Liver (tissue), 9 donors: ENCODE data around the gene LHCGR. TPM values are rescaled to one million over a fixed set of nuclear protein-coding genes. Genes with fewer than 3 reads are reported as not detected.

ENCODE experiments used
- DNase-seq: peaks from one replicate; pipeline ENCODE4 v3.0.0-alpha.2; 2017; ENCODE audit warnings: low spot score
- H3K27ac ChIP-seq, 2 donors: one replicate each; pipeline ENCODE4 v1.7.0; 2013; ENCODE audit warnings: inconsistent platforms in 2 of 2, low read length in 2 of 2, control low read depth in 1 of 2, low read depth in 1 of 2, mild to moderate bottlenecking in 1 of 2
- H3K27me3 ChIP-seq, 4 donors: one replicate each; pipeline versions ENCODE4 v1.6.1 to v1.7.0; 2013; ENCODE audit warnings: low read length in 3 of 4, inconsistent platforms in 1 of 4, mild to moderate bottlenecking in 1 of 4, moderate library complexity in 1 of 4; ENCODE audit not compliant: control insufficient read depth in 4 of 4, insufficient read depth in 4 of 4
- H3K36me3 ChIP-seq, 4 donors: one replicate each; pipeline versions ENCODE4 v1.6.1 to v1.7.0; 2013; ENCODE audit warnings: low read length in 3 of 4, mild to moderate bottlenecking in 3 of 4, low read depth in 1 of 4, moderate library complexity in 1 of 4; ENCODE audit not compliant: control insufficient read depth in 4 of 4, insufficient read depth in 3 of 4
- H3K4me1 ChIP-seq, 4 donors: one replicate each; pipeline versions ENCODE4 v1.6.1 to v1.7.0; 2013; ENCODE audit warnings: low read length in 3 of 4, mild to moderate bottlenecking in 3 of 4, moderate library complexity in 1 of 4; ENCODE audit not compliant: control insufficient read depth in 4 of 4, insufficient read depth in 4 of 4
- H3K4me3 ChIP-seq, 3 donors: one replicate each; pipeline versions ENCODE4 v1.6.1 to v1.7.0; 2013; ENCODE audit warnings: low read length in 3 of 3, control low read depth in 1 of 3, low read depth in 1 of 3, mild to moderate bottlenecking in 1 of 3
- H3K9ac ChIP-seq, 2 donors: one replicate each; pipeline ENCODE4 v1.7.0; 2013; ENCODE audit warnings: low read length in 2 of 2, mild to moderate bottlenecking in 2 of 2, moderate library complexity in 2 of 2, control low read depth in 1 of 2, low read depth in 1 of 2
- H3K9me3 ChIP-seq, 4 donors: one replicate each; pipeline versions ENCODE4 v1.6.1 to v1.7.0; 2013; ENCODE audit warnings: low read length in 3 of 4; ENCODE audit not compliant: control insufficient read depth in 4 of 4
- EGR1 ChIP-seq, 2 donors: IDR thresholded peaks; 2 replicates each; pipeline ENCODE4 v1.6.1; 2016 to 2018; ENCODE audit warnings: antibody characterized with exemption in 2 of 2, low read depth in 2 of 2
- FOXA1 ChIP-seq: IDR thresholded peaks from 2 replicates; pipeline ENCODE4 v1.6.1; 2016; ENCODE audit warnings: antibody characterized with exemption
- FOXA2 ChIP-seq: IDR thresholded peaks from 2 replicates; pipeline ENCODE4 v1.6.1; 2016; ENCODE audit warnings: antibody characterized with exemption
- GABPA ChIP-seq, 2 donors: IDR thresholded peaks in 1 of 2; conservative IDR thresholded peaks in 1 of 2; 2 replicates each; pipeline ENCODE4 v1.6.1; 2016; ENCODE audit warnings: antibody characterized with exemption in 2 of 2, mild to moderate bottlenecking in 1 of 2, moderate library complexity in 1 of 2
- HNF4A ChIP-seq, 2 donors: conservative IDR thresholded peaks; 2 replicates each; pipeline ENCODE4 v1.6.1; 2016; ENCODE audit warnings: antibody characterized with exemption in 2 of 2, mild to moderate bottlenecking in 2 of 2
- HNF4G ChIP-seq: IDR thresholded peaks from 2 replicates; pipeline ENCODE4 v1.6.1; 2016; ENCODE audit warnings: antibody characterized with exemption
- JUND ChIP-seq, 2 donors: IDR thresholded peaks; 2 replicates each; pipeline ENCODE4 v1.6.1; 2016; ENCODE audit warnings: antibody characterized with exemption in 2 of 2
- NR2F2 ChIP-seq: IDR thresholded peaks from 2 replicates; pipeline ENCODE4 v1.6.1; 2016; ENCODE audit warnings: antibody characterized with exemption
- RXRA ChIP-seq, 2 donors: IDR thresholded peaks; 2 replicates each; pipeline ENCODE4 v1.6.1; 2017 to 2018; ENCODE audit warnings: antibody characterized with exemption in 2 of 2, mild to moderate bottlenecking in 1 of 2
- SP1 ChIP-seq: IDR thresholded peaks from 2 replicates; pipeline ENCODE4 v1.6.1; 2018; ENCODE audit warnings: antibody characterized with exemption, mild to moderate bottlenecking
- TAF1 ChIP-seq: conservative IDR thresholded peaks from 2 replicates; pipeline ENCODE4 v1.6.1; 2016; ENCODE audit warnings: antibody characterized with exemption, mild to moderate bottlenecking
- YY1 ChIP-seq: IDR thresholded peaks from 2 replicates; pipeline ENCODE4 v1.6.1; 2016; ENCODE audit warnings: antibody characterized with exemption, mild to moderate bottlenecking
- WGBS: extraction: QIAGEN DNeasy Blood & Tissue Kit; methylation state at CpG from one replicate; pipeline ENCODE4 v1.1.7; 2013; 5-methylcytosine and 5-hydroxymethylcytosine counted together
- polyA plus RNA-seq, 2 donors: library from polyadenylated mRNA; stranded (reverse) in 1 of 2; unstranded in 1 of 2; fragments of 200-250 nt in 1 of 2; fragments of >200 nt in 1 of 2; fragmentation: Nextera tagmentation in 1 of 2; extraction: Ambion mirVana in 1 of 2; gene quantifications; one replicate each; pipeline versions ENCODE4 v1.2.1 to v1.2.3, GENCODE V29; 2013 to 2015
- total RNA-seq, 2 donors: library from RNA; depleted of rRNA; stranded (reverse); fragments of >200 nt; gene quantifications; one replicate each; pipeline ENCODE4 v1.2.3, GENCODE V29; 2014
- TF ChIP-seq, protein P1 (sequence below): IDR thresholded peaks from 2 replicates; pipeline ENCODE4 v1.6.1; 2016; ENCODE audit warnings: antibody characterized with exemption
- TF ChIP-seq, protein P2 (sequence below): fragments of 150-350 bp; IDR thresholded peaks from 2 replicates; pipeline ENCODE4 v1.5.1; 2017; ENCODE audit warnings: improper control_type of control experiment, low read depth, low read length; ENCODE audit not compliant: missing input control
- TF ChIP-seq, protein P3 (sequence below): IDR thresholded peaks from 2 replicates; pipeline ENCODE4 v1.6.1; 2016; ENCODE audit warnings: antibody characterized with exemption
- TF ChIP-seq, protein P4 (sequence below): IDR thresholded peaks from 2 replicates; pipeline ENCODE4 v1.6.1; 2016; ENCODE audit warnings: antibody characterized with exemption
- TF ChIP-seq, protein P5 (sequence below): IDR thresholded peaks from 2 replicates; pipeline ENCODE4 v1.6.1; 2016; ENCODE audit warnings: antibody characterized with exemption, mild to moderate bottlenecking
- donor health status: healthy.
- donor health status: healthy.
- donor health status: healthy.
- donor health status: healthy.
- donor health status: healthy.

Gene LHCGR
- total and polyA plus RNA-seq, 4 donors, result not detected

DNA sequence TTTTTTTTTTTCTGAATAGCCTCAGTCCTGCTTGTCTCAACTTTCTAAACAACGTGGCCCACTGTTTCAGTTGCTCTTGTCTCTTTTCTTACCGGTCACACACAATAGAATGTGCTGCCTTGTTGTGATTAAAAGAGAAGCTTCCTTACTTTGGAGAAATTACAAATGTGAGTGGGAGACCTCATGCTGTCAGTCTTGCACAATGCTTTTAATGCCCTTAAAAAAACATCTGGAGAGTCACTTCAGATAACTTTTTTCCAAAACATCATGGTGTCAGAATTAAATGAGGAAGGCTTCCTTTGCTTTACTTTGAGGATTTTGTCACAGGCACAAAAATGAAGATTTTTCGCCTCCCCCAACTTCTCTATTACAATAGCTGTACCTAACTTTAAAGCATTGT, 37.7 kb downstream of the LHCGR start:
- no peak for DNase-seq
- Histone ChIP-seq H3K4me1 (no peaks in the 10 kb centered on the region), H3K9ac (no peak overlapping the region), H3K27me3 (no peaks in the 10 kb centered on the region), H3K9me3 (no peaks in the 10 kb centered on the region), H3K36me3 (no peaks in the 10 kb centered on the region), H3K27ac (no peak overlapping the region), H3K4me3 (no peak overlapping the region)
- TF ChIP-seq, protein P1, sequence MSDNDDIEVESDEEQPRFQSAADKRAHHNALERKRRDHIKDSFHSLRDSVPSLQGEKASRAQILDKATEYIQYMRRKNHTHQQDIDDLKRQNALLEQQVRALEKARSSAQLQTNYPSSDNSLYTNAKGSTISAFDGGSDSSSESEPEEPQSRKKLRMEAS, result no peak
- TF ChIP-seq RXRA (IDR thresholded peaks at IDR 0.05) (no peak), YY1 (no peak), EGR1 (IDR thresholded peaks at IDR 0.05; ENCODE audit: low read depth in 2 of 2) (no peak), JUND (IDR thresholded peaks at IDR 0.05) (no peak), FOXA1 (no peak), FOXA2 (no peak), NR2F2 (no peak), TAF1 (no peak)
- TF ChIP-seq, protein P2, sequence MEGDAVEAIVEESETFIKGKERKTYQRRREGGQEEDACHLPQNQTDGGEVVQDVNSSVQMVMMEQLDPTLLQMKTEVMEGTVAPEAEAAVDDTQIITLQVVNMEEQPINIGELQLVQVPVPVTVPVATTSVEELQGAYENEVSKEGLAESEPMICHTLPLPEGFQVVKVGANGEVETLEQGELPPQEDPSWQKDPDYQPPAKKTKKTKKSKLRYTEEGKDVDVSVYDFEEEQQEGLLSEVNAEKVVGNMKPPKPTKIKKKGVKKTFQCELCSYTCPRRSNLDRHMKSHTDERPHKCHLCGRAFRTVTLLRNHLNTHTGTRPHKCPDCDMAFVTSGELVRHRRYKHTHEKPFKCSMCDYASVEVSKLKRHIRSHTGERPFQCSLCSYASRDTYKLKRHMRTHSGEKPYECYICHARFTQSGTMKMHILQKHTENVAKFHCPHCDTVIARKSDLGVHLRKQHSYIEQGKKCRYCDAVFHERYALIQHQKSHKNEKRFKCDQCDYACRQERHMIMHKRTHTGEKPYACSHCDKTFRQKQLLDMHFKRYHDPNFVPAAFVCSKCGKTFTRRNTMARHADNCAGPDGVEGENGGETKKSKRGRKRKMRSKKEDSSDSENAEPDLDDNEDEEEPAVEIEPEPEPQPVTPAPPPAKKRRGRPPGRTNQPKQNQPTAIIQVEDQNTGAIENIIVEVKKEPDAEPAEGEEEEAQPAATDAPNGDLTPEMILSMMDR, result no peak
- TF ChIP-seq, protein P3, sequence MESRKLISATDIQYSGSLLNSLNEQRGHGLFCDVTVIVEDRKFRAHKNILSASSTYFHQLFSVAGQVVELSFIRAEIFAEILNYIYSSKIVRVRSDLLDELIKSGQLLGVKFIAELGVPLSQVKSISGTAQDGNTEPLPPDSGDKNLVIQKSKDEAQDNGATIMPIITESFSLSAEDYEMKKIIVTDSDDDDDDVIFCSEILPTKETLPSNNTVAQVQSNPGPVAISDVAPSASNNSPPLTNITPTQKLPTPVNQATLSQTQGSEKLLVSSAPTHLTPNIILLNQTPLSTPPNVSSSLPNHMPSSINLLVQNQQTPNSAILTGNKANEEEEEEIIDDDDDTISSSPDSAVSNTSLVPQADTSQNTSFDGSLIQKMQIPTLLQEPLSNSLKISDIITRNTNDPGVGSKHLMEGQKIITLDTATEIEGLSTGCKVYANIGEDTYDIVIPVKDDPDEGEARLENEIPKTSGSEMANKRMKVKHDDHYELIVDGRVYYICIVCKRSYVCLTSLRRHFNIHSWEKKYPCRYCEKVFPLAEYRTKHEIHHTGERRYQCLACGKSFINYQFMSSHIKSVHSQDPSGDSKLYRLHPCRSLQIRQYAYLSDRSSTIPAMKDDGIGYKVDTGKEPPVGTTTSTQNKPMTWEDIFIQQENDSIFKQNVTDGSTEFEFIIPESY, result no peak
- TF ChIP-seq, protein P4, sequence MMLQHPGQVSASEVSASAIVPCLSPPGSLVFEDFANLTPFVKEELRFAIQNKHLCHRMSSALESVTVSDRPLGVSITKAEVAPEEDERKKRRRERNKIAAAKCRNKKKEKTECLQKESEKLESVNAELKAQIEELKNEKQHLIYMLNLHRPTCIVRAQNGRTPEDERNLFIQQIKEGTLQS, result no peak
- 56% methylated on average over 3 of the region's 3 CpGs for WGBS

DNA sequence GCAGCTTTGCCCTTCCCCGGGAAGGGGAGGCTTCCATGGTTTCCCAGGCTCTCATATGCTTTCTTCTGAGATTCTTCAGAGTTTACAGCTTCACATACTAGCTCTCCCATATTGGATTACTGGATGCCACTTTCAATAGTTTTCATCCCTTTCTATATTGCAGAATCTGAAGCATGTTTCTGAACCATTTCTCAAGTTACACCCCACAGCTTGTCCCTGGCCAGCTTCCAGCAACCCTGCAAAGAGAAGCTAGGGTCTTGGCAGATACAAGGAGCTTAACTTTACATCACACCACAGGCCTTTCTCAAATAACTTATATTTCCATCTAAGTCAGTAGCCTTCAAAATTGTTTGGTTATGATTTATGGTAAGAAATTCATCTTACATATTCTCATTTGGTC, 39.6 kb downstream of the LHCGR start:
- WGBS, result 78% methylated on average over 1 of the region's 1 CpG
- DNase-seq, result no peak
- Histone ChIP-seq H3K4me1 (no peaks in the 10 kb centered on the region), H3K27ac (no peak overlapping the region), H3K4me3 (no peak overlapping the region), H3K9ac (no peak overlapping the region), H3K36me3 (no peaks in the 10 kb centered on the region), H3K9me3 (no peaks in the 10 kb centered on the region), H3K27me3 (no peaks in the 10 kb centered on the region)
- TF ChIP-seq HNF4G (no peak), NR2F2 (no peak), GABPA (IDR thresholded peaks at IDR 0.05 in 1 of 2, conservative IDR thresholded peaks at IDR 0.05 in 1 of 2) (no peak), JUND (IDR thresholded peaks at IDR 0.05) (no peak), HNF4A (conservative IDR thresholded peaks at IDR 0.05) (no peak), RXRA (IDR thresholded peaks at IDR 0.05) (no peak), SP1 (no peak)
- TF ChIP-seq, protein P2, result no peak
- TF ChIP-seq, protein P3, result no peak
- TF ChIP-seq, protein P5, sequence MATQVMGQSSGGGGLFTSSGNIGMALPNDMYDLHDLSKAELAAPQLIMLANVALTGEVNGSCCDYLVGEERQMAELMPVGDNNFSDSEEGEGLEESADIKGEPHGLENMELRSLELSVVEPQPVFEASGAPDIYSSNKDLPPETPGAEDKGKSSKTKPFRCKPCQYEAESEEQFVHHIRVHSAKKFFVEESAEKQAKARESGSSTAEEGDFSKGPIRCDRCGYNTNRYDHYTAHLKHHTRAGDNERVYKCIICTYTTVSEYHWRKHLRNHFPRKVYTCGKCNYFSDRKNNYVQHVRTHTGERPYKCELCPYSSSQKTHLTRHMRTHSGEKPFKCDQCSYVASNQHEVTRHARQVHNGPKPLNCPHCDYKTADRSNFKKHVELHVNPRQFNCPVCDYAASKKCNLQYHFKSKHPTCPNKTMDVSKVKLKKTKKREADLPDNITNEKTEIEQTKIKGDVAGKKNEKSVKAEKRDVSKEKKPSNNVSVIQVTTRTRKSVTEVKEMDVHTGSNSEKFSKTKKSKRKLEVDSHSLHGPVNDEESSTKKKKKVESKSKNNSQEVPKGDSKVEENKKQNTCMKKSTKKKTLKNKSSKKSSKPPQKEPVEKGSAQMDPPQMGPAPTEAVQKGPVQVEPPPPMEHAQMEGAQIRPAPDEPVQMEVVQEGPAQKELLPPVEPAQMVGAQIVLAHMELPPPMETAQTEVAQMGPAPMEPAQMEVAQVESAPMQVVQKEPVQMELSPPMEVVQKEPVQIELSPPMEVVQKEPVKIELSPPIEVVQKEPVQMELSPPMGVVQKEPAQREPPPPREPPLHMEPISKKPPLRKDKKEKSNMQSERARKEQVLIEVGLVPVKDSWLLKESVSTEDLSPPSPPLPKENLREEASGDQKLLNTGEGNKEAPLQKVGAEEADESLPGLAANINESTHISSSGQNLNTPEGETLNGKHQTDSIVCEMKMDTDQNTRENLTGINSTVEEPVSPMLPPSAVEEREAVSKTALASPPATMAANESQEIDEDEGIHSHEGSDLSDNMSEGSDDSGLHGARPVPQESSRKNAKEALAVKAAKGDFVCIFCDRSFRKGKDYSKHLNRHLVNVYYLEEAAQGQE, result no peak
